SK-N-SH treated with all-trans-retinoic acid at 6 μM for 48 hours (cell line): ENCODE results near the gene PTPRCAP.

Source experiments
- TSHZ2 ChIP-seq: fragments of 250-450 bp; sonication (Bioruptor Pico); IDR thresholded peaks from 2 replicates; pipeline ENCODE4 v1.5.0; 2020; ENCODE audit warnings: mild to moderate bottlenecking, moderate library complexity
- ZNF70 ChIP-seq: fragments of 450-650 bp; formaldehyde crosslinking; IDR thresholded peaks from 2 replicates; pipeline ENCODE4 v1.5.0; 2020; ENCODE audit warnings: mild to moderate bottlenecking, moderate library complexity

- TF ChIP-seq TSHZ2 (no peak), ZNF70 (CRISPR knock-in tag) (no peak)
Measured at GRCh38 chr11:67395555-67396258, 41.8 kb downstream of the PTPRCAP start.
